Measurements from ENCODE around the gene CHRNA10.
"Not testable (repeated sequence)": the region's sequence is repeated elsewhere in the genome, so short reads cannot be mapped to it uniquely, and the experiment has no call there.

Gene CHRNA10

DNA sequence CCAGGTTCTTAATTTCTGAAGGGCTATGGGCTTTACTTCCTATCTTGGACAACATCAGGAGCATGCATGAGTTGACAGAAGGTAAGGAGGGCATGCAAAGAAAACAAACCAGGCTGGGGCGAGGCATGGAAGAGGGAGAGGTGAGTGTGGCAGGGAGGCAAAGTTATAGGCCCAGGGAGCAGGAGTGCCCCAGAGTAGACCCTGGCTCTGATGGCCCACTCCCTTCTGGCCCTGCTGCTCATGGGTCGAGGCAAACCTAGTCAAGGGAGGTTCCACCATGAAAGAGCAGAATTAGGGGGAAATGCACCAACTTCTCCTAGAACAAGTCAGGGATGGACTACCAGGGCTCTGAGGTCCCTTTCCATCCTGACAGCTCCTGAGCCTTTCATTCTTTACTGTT lies 10.2 kb downstream of the CHRNA10 start:
- H3K4me3 ChIP-seq (ENCODE audit: low read depth, low read length): no peak overlapping the region
- TF ChIP-seq MYC (IDR thresholded peaks at IDR 0.05; ENCODE audit: low read depth, low read length): no peak
- TF ChIP-seq, protein P1, sequence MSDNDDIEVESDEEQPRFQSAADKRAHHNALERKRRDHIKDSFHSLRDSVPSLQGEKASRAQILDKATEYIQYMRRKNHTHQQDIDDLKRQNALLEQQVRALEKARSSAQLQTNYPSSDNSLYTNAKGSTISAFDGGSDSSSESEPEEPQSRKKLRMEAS (IDR thresholded peaks at IDR 0.05; ENCODE audit: low read depth, low read length): no peak
- TF ChIP-seq, protein P2, sequence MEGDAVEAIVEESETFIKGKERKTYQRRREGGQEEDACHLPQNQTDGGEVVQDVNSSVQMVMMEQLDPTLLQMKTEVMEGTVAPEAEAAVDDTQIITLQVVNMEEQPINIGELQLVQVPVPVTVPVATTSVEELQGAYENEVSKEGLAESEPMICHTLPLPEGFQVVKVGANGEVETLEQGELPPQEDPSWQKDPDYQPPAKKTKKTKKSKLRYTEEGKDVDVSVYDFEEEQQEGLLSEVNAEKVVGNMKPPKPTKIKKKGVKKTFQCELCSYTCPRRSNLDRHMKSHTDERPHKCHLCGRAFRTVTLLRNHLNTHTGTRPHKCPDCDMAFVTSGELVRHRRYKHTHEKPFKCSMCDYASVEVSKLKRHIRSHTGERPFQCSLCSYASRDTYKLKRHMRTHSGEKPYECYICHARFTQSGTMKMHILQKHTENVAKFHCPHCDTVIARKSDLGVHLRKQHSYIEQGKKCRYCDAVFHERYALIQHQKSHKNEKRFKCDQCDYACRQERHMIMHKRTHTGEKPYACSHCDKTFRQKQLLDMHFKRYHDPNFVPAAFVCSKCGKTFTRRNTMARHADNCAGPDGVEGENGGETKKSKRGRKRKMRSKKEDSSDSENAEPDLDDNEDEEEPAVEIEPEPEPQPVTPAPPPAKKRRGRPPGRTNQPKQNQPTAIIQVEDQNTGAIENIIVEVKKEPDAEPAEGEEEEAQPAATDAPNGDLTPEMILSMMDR (IDR thresholded peaks at IDR 0.05; ENCODE audit: low read depth, low read length): no peak
- DNase-seq (ENCODE audit: low read depth): no peak

DNA sequence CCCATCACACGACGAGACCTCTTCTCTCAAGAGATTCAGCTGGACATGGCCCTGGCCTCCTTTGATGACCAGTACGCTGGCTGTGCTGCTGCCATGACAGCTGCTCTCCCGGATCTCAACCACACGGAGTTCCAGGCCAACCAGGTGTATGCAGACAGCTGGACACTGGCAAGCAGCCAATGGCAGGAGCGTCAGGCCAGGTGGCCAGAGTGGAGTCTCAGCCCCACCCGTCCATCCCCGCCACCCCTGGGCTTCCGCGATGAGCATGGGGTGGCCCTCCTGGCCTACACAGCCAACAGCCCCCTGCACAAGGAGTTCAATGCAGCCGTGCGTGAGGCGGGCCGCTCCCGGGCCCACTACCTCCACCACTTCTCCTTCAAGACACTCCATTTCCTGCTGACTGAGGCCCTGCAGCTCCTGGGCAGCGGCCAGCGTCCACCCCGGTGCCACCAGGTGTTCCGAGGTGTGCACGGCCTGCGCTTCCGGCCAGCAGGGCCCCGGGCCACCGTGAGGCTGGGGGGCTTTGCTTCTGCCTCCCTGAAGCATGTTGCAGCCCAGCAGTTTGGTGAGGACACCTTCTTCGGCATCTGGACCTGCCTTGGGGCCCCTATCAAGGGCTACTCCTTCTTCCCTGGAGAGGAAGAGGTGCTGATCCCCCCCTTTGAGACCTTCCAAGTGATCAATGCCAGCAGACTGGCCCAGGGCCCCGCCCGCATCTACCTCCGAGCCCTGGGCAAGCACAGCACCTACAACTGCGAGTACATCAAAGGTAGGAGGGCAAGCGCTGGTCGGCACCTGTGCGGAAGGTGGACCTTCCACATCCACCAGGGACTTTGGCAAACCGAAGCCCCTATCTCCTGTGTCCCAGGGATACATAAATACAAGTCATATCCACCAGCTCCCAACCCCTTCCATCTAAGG lies 11.3 kb downstream of the CHRNA10 start:
- no peak overlapping the region for H3K4me3 ChIP-seq (ENCODE audit: low read depth, low read length)
- no peak for DNase-seq (ENCODE audit: low read depth)
- TF ChIP-seq, protein P1 (IDR thresholded peaks at IDR 0.05; ENCODE audit: low read depth, low read length): no peak
- no peak for TF ChIP-seq MYC (IDR thresholded peaks at IDR 0.05; ENCODE audit: low read depth, low read length)
- TF ChIP-seq, protein P2 (IDR thresholded peaks at IDR 0.05; ENCODE audit: low read depth, low read length): no peak
- no peak for TF ChIP-seq POLR2A (IDR thresholded peaks at IDR 0.05; ENCODE audit: extremely low read depth, insufficient read length)

DNA sequence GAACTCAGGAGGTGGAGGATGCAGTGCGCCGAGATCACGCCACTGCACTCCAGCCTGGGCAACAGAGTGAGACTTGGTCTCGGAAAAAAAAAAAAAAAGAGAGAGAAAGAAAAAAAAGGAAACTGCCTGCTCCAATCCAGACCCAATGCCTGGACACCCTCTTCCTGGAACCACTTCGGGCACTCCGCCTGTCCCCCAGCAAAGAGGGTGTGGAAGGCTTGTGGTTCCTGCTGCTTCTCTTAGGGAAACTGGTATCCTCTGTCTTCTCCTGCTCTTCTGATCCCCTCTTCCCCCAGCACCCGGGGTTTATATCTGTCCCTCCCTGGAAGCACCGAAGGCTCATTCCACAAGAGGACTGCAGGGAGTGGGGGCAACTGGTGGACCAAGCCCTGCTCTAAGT lies 12.9 kb downstream of the CHRNA10 start:
- H3K4me3 ChIP-seq (ENCODE audit: low read depth, low read length): no peak overlapping the region
- no peak for DNase-seq (ENCODE audit: low read depth)
- TF ChIP-seq, protein P2 (IDR thresholded peaks at IDR 0.05; ENCODE audit: low read depth, low read length): no peak
- TF ChIP-seq, protein P1 (IDR thresholded peaks at IDR 0.05; ENCODE audit: low read depth, low read length): no peak
- TF ChIP-seq POLR2A (IDR thresholded peaks at IDR 0.05; ENCODE audit: extremely low read depth, insufficient read length) (no peak), MYC (IDR thresholded peaks at IDR 0.05; ENCODE audit: low read depth, low read length) (no peak)

DNA sequence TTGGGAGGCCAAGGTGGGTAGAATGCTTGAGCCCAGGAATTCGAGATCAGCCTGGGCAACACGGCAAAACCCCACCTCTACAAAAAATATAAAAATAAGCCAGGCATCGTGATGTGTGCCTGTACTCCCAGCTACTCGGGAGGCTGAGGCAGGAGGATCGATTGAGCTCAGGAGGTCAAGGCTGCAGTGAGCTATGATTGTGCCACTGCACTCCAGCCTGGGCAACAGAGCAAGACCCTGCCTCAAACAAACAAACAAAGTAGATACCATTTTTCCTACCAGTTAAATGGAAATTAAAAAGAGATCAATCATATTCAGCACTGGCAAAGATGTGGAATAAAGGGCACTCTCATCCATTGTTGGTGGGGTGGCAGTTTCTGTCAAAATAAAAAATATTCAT lies 13.9 kb downstream of the CHRNA10 start:
- H3K4me3 ChIP-seq (ENCODE audit: low read depth, low read length); DNase-seq (ENCODE audit: low read depth): not testable (repeated sequence)

DNA sequence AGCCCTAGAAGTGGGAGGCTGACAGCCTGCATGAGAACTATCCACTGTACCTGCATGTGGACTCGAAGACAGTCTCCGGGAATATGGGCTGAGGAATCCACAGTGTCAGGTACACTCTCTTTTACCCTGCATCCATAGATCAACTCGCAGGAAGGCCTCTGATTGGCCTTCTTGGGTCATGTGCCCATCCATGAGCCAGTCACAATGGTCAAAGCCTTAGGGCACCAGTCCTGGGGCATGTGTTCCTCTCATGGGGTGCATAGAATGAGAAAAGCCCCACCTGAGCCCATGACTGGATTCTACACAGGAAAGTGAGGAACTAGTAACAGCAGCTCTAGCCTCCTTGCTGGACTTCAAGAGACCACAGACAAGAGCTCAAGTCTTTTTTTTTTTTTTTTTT lies 15.6 kb downstream of the CHRNA10 start:
- no peak overlapping the region for H3K4me3 ChIP-seq (ENCODE audit: low read depth, low read length)
- no peak for DNase-seq (ENCODE audit: low read depth)
- TF ChIP-seq MYC (IDR thresholded peaks at IDR 0.05; ENCODE audit: low read depth, low read length) (no peak), POLR2A (IDR thresholded peaks at IDR 0.05; ENCODE audit: extremely low read depth, insufficient read length) (no peak)
- TF ChIP-seq, protein P2 (IDR thresholded peaks at IDR 0.05; ENCODE audit: low read depth, low read length): no peak
- TF ChIP-seq, protein P1 (IDR thresholded peaks at IDR 0.05; ENCODE audit: low read depth, low read length): no peak

DNA sequence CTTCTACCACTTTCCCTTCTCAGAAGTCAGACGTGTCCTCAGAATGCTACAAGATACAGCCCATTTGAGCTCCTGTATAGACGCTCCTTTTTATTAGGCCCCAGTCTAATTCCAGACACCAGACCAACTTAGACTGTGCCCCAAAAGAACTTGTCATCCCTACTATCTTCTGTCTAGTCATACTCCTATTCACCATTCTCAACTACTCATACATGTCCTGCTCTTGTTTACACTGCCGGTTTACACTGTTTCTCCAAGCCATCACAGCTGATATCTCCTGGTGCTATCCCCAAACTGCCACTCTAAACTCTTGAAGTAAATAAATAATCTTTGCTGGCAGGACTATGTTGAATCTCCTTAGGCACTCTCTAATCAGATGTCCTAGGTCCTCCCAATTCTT lies 18.7 kb downstream of the CHRNA10 start:
- not testable (repeated sequence) for H3K4me3 ChIP-seq (ENCODE audit: low read depth, low read length); DNase-seq (ENCODE audit: low read depth)

DNA sequence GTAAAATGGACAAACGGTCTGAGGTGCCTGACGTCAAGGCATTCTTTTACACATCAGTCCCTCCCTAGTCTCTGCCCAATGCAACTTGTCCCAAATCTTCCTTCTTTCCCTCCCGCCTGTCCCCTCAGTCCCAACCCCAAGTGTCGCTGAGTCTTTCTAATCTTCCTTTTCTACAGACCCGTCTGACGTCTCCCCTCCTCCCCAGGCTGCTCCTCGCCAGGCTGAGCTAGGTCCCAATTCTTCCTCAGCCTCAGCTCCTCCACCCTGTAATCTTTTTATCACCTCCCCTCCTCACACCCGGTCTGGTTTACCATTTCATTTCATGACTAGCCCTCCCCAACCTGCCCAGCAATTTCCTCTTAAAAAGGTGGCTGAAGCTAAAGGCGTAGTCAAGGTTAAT lies 21.8 kb downstream of the CHRNA10 start:
- not testable (repeated sequence) for H3K4me3 ChIP-seq (ENCODE audit: low read depth, low read length)

DNA sequence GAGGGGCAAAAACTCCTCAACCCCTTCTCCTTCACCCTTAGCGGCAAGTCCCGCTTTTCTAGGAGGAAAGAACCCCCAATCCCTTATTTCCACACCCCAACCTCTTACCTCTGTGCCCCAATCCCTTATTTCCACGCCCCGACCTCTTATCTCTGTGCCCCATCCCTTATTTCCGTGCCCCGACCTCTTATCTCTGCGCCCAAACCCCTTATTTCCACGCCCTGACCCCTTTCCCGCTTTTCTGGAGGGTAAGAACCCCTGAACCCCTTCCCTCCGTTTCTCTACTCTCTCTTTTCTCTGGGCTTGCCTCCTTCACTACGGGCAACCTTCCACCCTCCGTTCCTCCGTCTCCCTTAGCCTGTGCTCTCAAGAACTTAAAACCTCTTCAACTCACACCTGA lies 22.3 kb downstream of the CHRNA10 start:
- DNase-seq (ENCODE audit: low read depth); H3K4me3 ChIP-seq (ENCODE audit: low read depth, low read length): not testable (repeated sequence)

More for the DNA sequence above, 21.8 kb downstream of the CHRNA10 start:
- DNase-seq (ENCODE audit: low read depth): not testable (repeated sequence)

Data from NB4 (cell line).